Esophagus squamous epithelium (tissue), 5 donors: Measurements from ENCODE around the gene TAF10. TPM values are rescaled to one million over a fixed set of nuclear protein-coding genes. Genes with fewer than 3 reads are reported as not detected.
A peak's percentile ranks its signal among the peaks of the same experiment; 100 is the strongest.

Experiments
- DNase-seq: peaks from one replicate; lab custom pipeline; 2025; lab: John Stamatoyannopoulos, UW
- H3K27ac ChIP-seq, 4 donors: fragments of 200-600 bp; sonication (generic); one replicate each; pipeline ENCODE4 v1.5.1; 2016 to 2019; ENCODE audit warnings: mild to moderate bottlenecking in 1 of 4
- H3K27me3 ChIP-seq, 4 donors: fragments of 200-600 bp; sonication (generic); 1 replicate in 3 of 4; 2 replicates in 1 of 4; pipeline versions ENCODE4 v1.5.1 to v1.6.0; 2017 to 2021; ENCODE audit warnings: antibody characterized with exemption in 1 of 4
- H3K36me3 ChIP-seq, 3 donors: fragments of 200-600 bp; sonication (generic); one replicate each; pipeline ENCODE4 v1.5.1; 2016 to 2019
- H3K4me1 ChIP-seq, 3 donors: fragments of 200-600 bp; sonication (generic); one replicate each; pipeline ENCODE4 v1.5.1; 2017 to 2019
- H3K4me3 ChIP-seq, 4 donors: fragments of 200-600 bp; sonication (generic); 1 replicate in 3 of 4; 2 replicates in 1 of 4; pipeline ENCODE4 v1.5.1; 2016 to 2019; ENCODE audit warnings: mild to moderate bottlenecking in 2 of 4, moderate library complexity in 1 of 4
- H3K9me3 ChIP-seq, 3 donors: fragments of 200-600 bp; sonication (generic); one replicate each; pipeline ENCODE4 v1.5.1; 2016 to 2019
- CTCF ChIP-seq, 6 experiments: fragments of 450-650 bp in 4 of 6; fragments of 200-600 bp in 2 of 6; sonication (generic) in 2 of 6; IDR thresholded peaks; one replicate each; pipeline ENCODE4 v1.5.1; 2016 to 2019; ENCODE audit warnings: antibody characterized with exemption in 6 of 6, mild to moderate bottlenecking in 4 of 6, moderate library complexity in 4 of 6
- POLR2A ChIP-seq, 4 donors: fragments of 450-650 bp; IDR thresholded peaks; one replicate each; pipeline ENCODE4 v1.6.1; 2017; ENCODE audit warnings: antibody characterized with exemption in 4 of 4, mild to moderate bottlenecking in 4 of 4, moderate library complexity in 3 of 4
- WGBS, 2 donors: methylation state at CpG; one replicate each; pipeline ENCODE4 v1.1.5; 2018; 5-methylcytosine and 5-hydroxymethylcytosine counted together
- intact Hi-C: fragments of 100-400 bp; cut with DNase I; formaldehyde crosslinking; loops from one replicate; pipeline ENCODE4 v1.15.0; 2022
- total RNA-seq, 4 donors: library from RNA; depleted of rRNA; stranded (reverse); fragments of >200 nt; gene quantifications; one replicate each; pipeline ENCODE4 v1.1.0, GENCODE V29; 2016
- donor health status: DM: yes; HTN: yes; CAD: no.

Gene TAF10
- total RNA-seq, 4 donors from 2014 or later, result 31.9 to 69.2 (median 48.6) TPM

GRCh38 chr11:6606471-6607189 is 5.4 kb downstream of the TAF10 start:
- Histone ChIP-seq H3K27me3 (no peaks in the 10 kb centered on the region), H3K27ac (peak overlapping the region; percentile 90 to 99 (median 96)), H3K4me3 (peak overlapping the region in 3 of 4 donors; percentile 10 to 92 (median 88)), H3K36me3 (peaks cover 29 to 43% (median 29%) of the 10 kb centered on the region in 3 donors), H3K4me1 (peaks cover 27 to 89% (median 59%) of the 10 kb centered on the region in 3 donors), H3K9me3 (no peaks in the 10 kb centered on the region)
- WGBS, 2 donors, result 6 to 18% methylated on average over 8 to 11 of the region's 11 CpGs
- DNase-seq, result no peak
- TF ChIP-seq CTCF (IDR thresholded peaks at IDR 0.05), result no peak
- TF ChIP-seq POLR2A (IDR thresholded peaks at IDR 0.05), result peak in 2 of 4 donors; percentile 75 to 78
- intact Hi-C loops, result no loop called here

DNA sequence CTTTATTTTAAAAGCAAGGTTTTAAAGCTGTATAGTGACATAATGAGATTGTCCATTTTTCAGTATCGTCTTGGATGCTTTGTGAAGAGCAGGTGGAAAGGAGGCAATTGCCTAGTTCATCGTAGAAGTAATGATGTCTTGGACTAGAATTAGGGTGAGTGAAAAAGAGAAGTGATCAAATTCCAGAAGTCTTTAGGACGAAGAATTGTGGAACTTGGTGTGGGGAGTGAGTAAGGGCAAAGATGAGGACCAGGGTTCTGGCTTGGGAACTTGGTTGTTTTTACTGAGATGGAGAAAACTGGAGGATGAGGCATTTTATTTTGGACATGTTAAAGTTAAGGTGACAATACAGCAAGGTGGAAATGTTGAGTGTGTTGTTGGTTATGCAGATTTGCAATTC is 7.2 kb downstream of the TAF10 start:
- intact Hi-C loops, result loop anchor here (5.0 kb wide), 1 partner anchor 78 kb away; the partner anchor contains the start of gene MRPL17
- Histone ChIP-seq H3K36me3 (peaks cover 25 to 48% (median 37%) of the 10 kb centered on the region in 3 donors), H3K9me3 (no peaks in the 10 kb centered on the region), H3K27ac (peak overlapping the region; percentile 90 to 99 (median 96)), H3K27me3 (no peaks in the 10 kb centered on the region), H3K4me1 (peaks cover 22 to 89% (median 57%) of the 10 kb centered on the region in 3 donors), H3K4me3 (peak overlapping the region; percentile 81 to 92 (median 86))
- DNase-seq, result no peak
- TF ChIP-seq POLR2A (IDR thresholded peaks at IDR 0.05) (no peak), CTCF (IDR thresholded peaks at IDR 0.05) (no peak)
- WGBS, 2 donors, result 31 to 37% methylated on average over 3 of the region's 3 CpGs

DNA sequence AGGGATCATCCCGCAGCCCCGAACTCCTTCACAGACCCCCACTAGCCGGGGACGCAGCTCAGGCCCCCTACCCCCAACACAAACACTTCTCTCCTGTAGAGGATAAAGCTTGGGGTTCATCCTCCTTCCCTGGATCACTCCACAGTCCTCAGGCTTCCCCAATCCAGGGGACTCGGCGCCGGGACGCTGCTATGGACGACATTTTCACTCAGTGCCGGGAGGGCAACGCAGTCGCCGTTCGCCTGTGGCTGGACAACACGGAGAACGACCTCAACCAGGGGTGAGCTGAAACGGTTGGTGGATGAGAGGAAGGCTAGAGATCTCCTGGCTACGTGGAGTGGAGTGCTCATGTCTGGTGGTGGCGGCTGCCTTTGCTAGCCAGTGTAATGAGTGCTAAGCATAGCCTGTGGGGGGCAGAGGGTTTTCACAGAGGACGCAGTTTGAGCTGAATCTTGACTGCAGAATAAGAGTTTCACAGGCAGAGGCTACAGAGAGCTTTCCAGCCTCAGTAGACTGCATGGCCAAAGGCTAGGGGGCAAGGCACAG is 7.9 kb downstream of the TAF10 start:
- Histone ChIP-seq H3K36me3 (peaks cover 20 to 48% (median 34%) of the 10 kb centered on the region in 3 donors), H3K4me3 (peak overlapping the region; percentile 81 to 92 (median 86)), H3K27me3 (no peaks in the 10 kb centered on the region), H3K27ac (peak overlapping the region; percentile 90 to 99 (median 96)), H3K9me3 (no peaks in the 10 kb centered on the region), H3K4me1 (peaks cover 22 to 83% (median 57%) of the 10 kb centered on the region in 3 donors)
- no peak for DNase-seq
- WGBS, 2 donors, result 0 to 1% methylated on average over 15 to 17 of the region's 20 CpGs
- TF ChIP-seq CTCF (IDR thresholded peaks at IDR 0.05) (peak in 1 of 6 experiments; percentile 10), POLR2A (IDR thresholded peaks at IDR 0.05) (no peak)
- intact Hi-C loops, result loop anchor here (5.0 kb wide), 1 partner anchor 78 kb away; the partner anchor contains the start of gene MRPL17

GRCh38 chr11:6603287-6604080 is 8.5 kb downstream of the TAF10 start, which contains the start of the genes ILK and RRP8:
TSS of gene ILK (plus strand) at chr11:6603774. CDS start at chr11:6604272, 498 bp downstream.
TSS of gene RRP8 (minus strand) at chr11:6603616. CDS start at chr11:6603502, 114 bp downstream.
- intact Hi-C loops, result loop anchor here (5.0 kb wide), 1 partner anchor 79 kb away; the partner anchor contains the start of gene MRPL17
- peak; percentile 60 for DNase-seq
- peaks cover 22 to 76% (median 55%) of the 10 kb centered on the region in 3 donors for H3K4me1 ChIP-seq
- H3K27me3 ChIP-seq, result no peaks in the 10 kb centered on the region
- TF ChIP-seq POLR2A (IDR thresholded peaks at IDR 0.05), result peak in 2 of 4 donors; percentile 78 to 82
- TF ChIP-seq CTCF (IDR thresholded peaks at IDR 0.05), result peak in 4 of 6 experiments; percentile 8 to 65 (median 20)
- no peaks in the 10 kb centered on the region for H3K9me3 ChIP-seq
- WGBS, 2 donors, result 0 to 1% methylated on average over 7 to 17 of the region's 72 CpGs
- H3K36me3 ChIP-seq, result peaks cover 16 to 48% (median 28%) of the 10 kb centered on the region in 3 donors
- H3K4me3 ChIP-seq, result peak within 1 kb of the TSS; percentile 81 to 92 (median 86)
- peak within 1 kb of the TSS; percentile 90 to 99 (median 96) for H3K27ac ChIP-seq
